Measurements from ENCODE around the gene EPO.

Gene EPO

GRCh38 chr7:100685049-100685605 is 35.1 kb upstream of the EPO start:
- no peaks in the 10 kb centered on the region for H3K27me3 ChIP-seq (ENCODE audit: insufficient read depth, low read length)
- H3K9me3 ChIP-seq (ENCODE audit: insufficient read depth, low read depth, low read length), result no peaks in the 10 kb centered on the region
- peaks cover 99% of the 10 kb centered on the region for H3K36me3 ChIP-seq (ENCODE audit: insufficient read depth, low read depth, low read length)
- no peak overlapping the region for H3K27ac ChIP-seq (ENCODE audit: low read length)
- H3K9ac ChIP-seq (ENCODE audit: low read depth, low read length), result no peak overlapping the region
- H3K4me3 ChIP-seq (ENCODE audit: low read length), result no peak overlapping the region
- no peaks in the 10 kb centered on the region for H3K4me1 ChIP-seq (ENCODE audit: insufficient read depth, low read length)

GRCh38 chr7:100685631-100686145 is 34.6 kb upstream of the EPO start:
- H3K9me3 ChIP-seq (ENCODE audit: insufficient read depth, low read depth, low read length), result no peaks in the 10 kb centered on the region
- H3K36me3 ChIP-seq (ENCODE audit: insufficient read depth, low read depth, low read length), result peaks cover 96% of the 10 kb centered on the region
- H3K27me3 ChIP-seq (ENCODE audit: insufficient read depth, low read length), result no peaks in the 10 kb centered on the region
- no peaks in the 10 kb centered on the region for H3K4me1 ChIP-seq (ENCODE audit: insufficient read depth, low read length)
- H3K27ac ChIP-seq (ENCODE audit: low read length), result no peak overlapping the region
- H3K9ac ChIP-seq (ENCODE audit: low read depth, low read length), result no peak overlapping the region
- no peak overlapping the region for H3K4me3 ChIP-seq (ENCODE audit: low read length)

GRCh38 chr7:100686201-100686821 is 34.0 kb upstream of the EPO start:
- Histone ChIP-seq H3K27me3 (ENCODE audit: insufficient read depth, low read length) (no peaks in the 10 kb centered on the region), H3K9me3 (ENCODE audit: insufficient read depth, low read depth, low read length) (no peaks in the 10 kb centered on the region), H3K4me3 (ENCODE audit: low read length) (no peak overlapping the region), H3K36me3 (ENCODE audit: insufficient read depth, low read depth, low read length) (peaks cover 95% of the 10 kb centered on the region), H3K9ac (ENCODE audit: low read depth, low read length) (no peak overlapping the region), H3K4me1 (ENCODE audit: insufficient read depth, low read length) (peaks cover 3% of the 10 kb centered on the region; the same call in 1 of the 2 replicates), H3K27ac (ENCODE audit: low read length) (no peak overlapping the region)

- H3K27ac ChIP-seq (ENCODE audit: low read length), result no peak overlapping the region
- H3K36me3 ChIP-seq (ENCODE audit: insufficient read depth, low read depth, low read length), result peaks cover 90% of the 10 kb centered on the region
- H3K9ac ChIP-seq (ENCODE audit: low read depth, low read length), result no peak overlapping the region
- H3K27me3 ChIP-seq (ENCODE audit: insufficient read depth, low read length), result no peaks in the 10 kb centered on the region
- peaks cover 3% of the 10 kb centered on the region; the same call in 1 of the 2 replicates for H3K4me1 ChIP-seq (ENCODE audit: insufficient read depth, low read length)
- no peaks in the 10 kb centered on the region for H3K9me3 ChIP-seq (ENCODE audit: insufficient read depth, low read depth, low read length)
- H3K4me3 ChIP-seq (ENCODE audit: low read length), result no peak overlapping the region
Measured at GRCh38 chr7:100686822-100687211, 33.5 kb upstream of the EPO start.

GRCh38 chr7:100687261-100687660 is 33.0 kb upstream of the EPO start:
- Histone ChIP-seq H3K9me3 (ENCODE audit: insufficient read depth, low read depth, low read length) (no peaks in the 10 kb centered on the region), H3K4me3 (ENCODE audit: low read length) (no peak overlapping the region), H3K27me3 (ENCODE audit: insufficient read depth, low read length) (no peaks in the 10 kb centered on the region), H3K36me3 (ENCODE audit: insufficient read depth, low read depth, low read length) (peaks cover 86% of the 10 kb centered on the region), H3K9ac (ENCODE audit: low read depth, low read length) (no peak overlapping the region), H3K4me1 (ENCODE audit: insufficient read depth, low read length) (peaks cover 5% of the 10 kb centered on the region), H3K27ac (ENCODE audit: low read length) (no peak overlapping the region)

GRCh38 chr7:100687751-100688300 is 32.4 kb upstream of the EPO start:
- no peak overlapping the region for H3K9ac ChIP-seq (ENCODE audit: low read depth, low read length)
- H3K9me3 ChIP-seq (ENCODE audit: insufficient read depth, low read depth, low read length), result no peaks in the 10 kb centered on the region
- H3K27me3 ChIP-seq (ENCODE audit: insufficient read depth, low read length), result no peaks in the 10 kb centered on the region
- peaks cover 9% of the 10 kb centered on the region for H3K4me1 ChIP-seq (ENCODE audit: insufficient read depth, low read length)
- H3K36me3 ChIP-seq (ENCODE audit: insufficient read depth, low read depth, low read length), result peaks cover 80% of the 10 kb centered on the region
- no peak overlapping the region for H3K27ac ChIP-seq (ENCODE audit: low read length)
- H3K4me3 ChIP-seq (ENCODE audit: low read length), result no peak overlapping the region

GRCh38 chr7:100688326-100688860 is 31.9 kb upstream of the EPO start:
- H3K4me3 ChIP-seq (ENCODE audit: low read length), result no peak overlapping the region
- no peak overlapping the region for H3K27ac ChIP-seq (ENCODE audit: low read length)
- peaks cover 74% of the 10 kb centered on the region for H3K36me3 ChIP-seq (ENCODE audit: insufficient read depth, low read depth, low read length)

GRCh38 chr7:100689230-100690135 is 30.8 kb upstream of the EPO start:
- H3K27ac ChIP-seq (ENCODE audit: low read length), result no peak overlapping the region

More at GRCh38 chr7:100688326-100688860, 31.9 kb upstream of the EPO start:
- no peak overlapping the region for H3K9ac ChIP-seq (ENCODE audit: low read depth, low read length)
- no peaks in the 10 kb centered on the region for H3K27me3 ChIP-seq (ENCODE audit: insufficient read depth, low read length)
- H3K4me1 ChIP-seq (ENCODE audit: insufficient read depth, low read length), result peaks cover 9% of the 10 kb centered on the region
- H3K9me3 ChIP-seq (ENCODE audit: insufficient read depth, low read depth, low read length), result no peaks in the 10 kb centered on the region

GRCh38 chr7:100691676-100692577 is 28.3 kb upstream of the EPO start:
- peaks cover 14% of the 10 kb centered on the region for H3K4me1 ChIP-seq (ENCODE audit: insufficient read depth, low read length)
- no peak overlapping the region for H3K27ac ChIP-seq (ENCODE audit: low read length)
- peak overlapping the region; percentile 93 for H3K4me3 ChIP-seq (ENCODE audit: low read length)
- H3K27me3 ChIP-seq (ENCODE audit: insufficient read depth, low read length), result no peaks in the 10 kb centered on the region
- H3K9me3 ChIP-seq (ENCODE audit: insufficient read depth, low read depth, low read length), result no peaks in the 10 kb centered on the region
- H3K9ac ChIP-seq (ENCODE audit: low read depth, low read length), result peak overlapping the region; percentile 97; the same call in 1 of the 2 replicates
- H3K36me3 ChIP-seq (ENCODE audit: insufficient read depth, low read depth, low read length), result peaks cover 40% of the 10 kb centered on the region

More at GRCh38 chr7:100689230-100690135, 30.8 kb upstream of the EPO start:
- H3K4me1 ChIP-seq (ENCODE audit: insufficient read depth, low read length), result peaks cover 9% of the 10 kb centered on the region
- H3K36me3 ChIP-seq (ENCODE audit: insufficient read depth, low read depth, low read length), result peaks cover 64% of the 10 kb centered on the region
- no peak overlapping the region for H3K9ac ChIP-seq (ENCODE audit: low read depth, low read length)
- no peaks in the 10 kb centered on the region for H3K27me3 ChIP-seq (ENCODE audit: insufficient read depth, low read length)
- H3K9me3 ChIP-seq (ENCODE audit: insufficient read depth, low read depth, low read length), result no peaks in the 10 kb centered on the region
- H3K4me3 ChIP-seq (ENCODE audit: low read length), result no peak overlapping the region

- peaks cover 14% of the 10 kb centered on the region for H3K4me1 ChIP-seq (ENCODE audit: insufficient read depth, low read length)
Measured at GRCh38 chr7:100692578-100692961, 27.7 kb upstream of the EPO start.

More at GRCh38 chr7:100692578-100692961, 27.7 kb upstream of the EPO start:
- Histone ChIP-seq H3K36me3 (ENCODE audit: insufficient read depth, low read depth, low read length) (peaks cover 34% of the 10 kb centered on the region), H3K4me3 (ENCODE audit: low read length) (peak overlapping the region; percentile 93), H3K27me3 (ENCODE audit: insufficient read depth, low read length) (no peaks in the 10 kb centered on the region), H3K9me3 (ENCODE audit: insufficient read depth, low read depth, low read length) (no peaks in the 10 kb centered on the region), H3K9ac (ENCODE audit: low read depth, low read length) (peak overlapping the region; percentile 97), H3K27ac (ENCODE audit: low read length) (no peak overlapping the region)
